ENCODE results near the gene FXN.

DNA sequence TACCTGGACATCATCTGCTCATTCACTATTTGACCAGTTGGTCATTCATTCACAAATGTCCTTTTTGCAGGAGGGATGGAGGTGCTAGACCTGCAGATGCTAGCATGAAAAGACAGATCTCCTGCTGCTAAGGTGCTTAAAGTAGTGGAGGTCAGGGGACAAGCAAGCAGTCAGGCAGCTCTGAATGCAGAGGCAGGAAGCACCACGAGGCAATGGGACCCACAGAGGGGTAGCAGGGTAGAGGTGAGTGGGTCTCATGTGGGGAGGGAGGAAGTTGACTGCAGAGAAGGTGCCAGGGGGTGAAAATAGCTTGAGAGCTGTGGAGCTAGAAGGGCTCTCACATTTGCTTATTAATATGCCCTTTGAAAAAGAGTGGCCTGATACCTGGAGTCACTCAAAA is 25.2 kb downstream of the FXN start:
- TF ChIP-seq CTCF (conservative IDR thresholded peaks at IDR 0.05) (no peak), ZFX (IDR thresholded peaks at IDR 0.05) (no peak)

Data from C4-2B (cell line).